GM12865 (cell line): ENCODE measurements around the gene CLDN2.
"Not testable (repeated sequence)": the region's sequence is repeated elsewhere in the genome, so short reads cannot be mapped to it uniquely, and the experiment has no call there.

ENCODE experiments used
- DNase-seq: peaks from one replicate; pipeline ENCODE4 v3.0.0; 2010; ENCODE audit warnings: low read depth
- H3K4me3 ChIP-seq: 2 replicates; pipeline ENCODE4 v1.5.1; 2011; ENCODE audit warnings: mild to moderate bottlenecking, low read depth, low read length, control low read depth
- TF ChIP-seq, protein P1 (sequence below): IDR thresholded peaks from 2 replicates; pipeline ENCODE4 v1.5.1; 2011; ENCODE audit warnings: low read length, control low read depth, low read depth, inconsistent platforms; ENCODE audit not compliant: insufficient read depth; ENCODE audit errors: missing control alignments

Gene CLDN2, protein sequence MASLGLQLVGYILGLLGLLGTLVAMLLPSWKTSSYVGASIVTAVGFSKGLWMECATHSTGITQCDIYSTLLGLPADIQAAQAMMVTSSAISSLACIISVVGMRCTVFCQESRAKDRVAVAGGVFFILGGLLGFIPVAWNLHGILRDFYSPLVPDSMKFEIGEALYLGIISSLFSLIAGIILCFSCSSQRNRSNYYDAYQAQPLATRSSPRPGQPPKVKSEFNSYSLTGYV

GRCh38 chrX:106919932-106920452 lies at the start of gene CLDN2:
Gene CLDN2, plus strand, starts transcription at chrX:106920402. Its CDS starts 7,827 bp downstream, at chrX:106928229.
- TF ChIP-seq, protein P1, sequence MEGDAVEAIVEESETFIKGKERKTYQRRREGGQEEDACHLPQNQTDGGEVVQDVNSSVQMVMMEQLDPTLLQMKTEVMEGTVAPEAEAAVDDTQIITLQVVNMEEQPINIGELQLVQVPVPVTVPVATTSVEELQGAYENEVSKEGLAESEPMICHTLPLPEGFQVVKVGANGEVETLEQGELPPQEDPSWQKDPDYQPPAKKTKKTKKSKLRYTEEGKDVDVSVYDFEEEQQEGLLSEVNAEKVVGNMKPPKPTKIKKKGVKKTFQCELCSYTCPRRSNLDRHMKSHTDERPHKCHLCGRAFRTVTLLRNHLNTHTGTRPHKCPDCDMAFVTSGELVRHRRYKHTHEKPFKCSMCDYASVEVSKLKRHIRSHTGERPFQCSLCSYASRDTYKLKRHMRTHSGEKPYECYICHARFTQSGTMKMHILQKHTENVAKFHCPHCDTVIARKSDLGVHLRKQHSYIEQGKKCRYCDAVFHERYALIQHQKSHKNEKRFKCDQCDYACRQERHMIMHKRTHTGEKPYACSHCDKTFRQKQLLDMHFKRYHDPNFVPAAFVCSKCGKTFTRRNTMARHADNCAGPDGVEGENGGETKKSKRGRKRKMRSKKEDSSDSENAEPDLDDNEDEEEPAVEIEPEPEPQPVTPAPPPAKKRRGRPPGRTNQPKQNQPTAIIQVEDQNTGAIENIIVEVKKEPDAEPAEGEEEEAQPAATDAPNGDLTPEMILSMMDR, result no peak
- no peak for DNase-seq
- H3K4me3 ChIP-seq, result no peak within 1 kb of the TSS

DNA sequence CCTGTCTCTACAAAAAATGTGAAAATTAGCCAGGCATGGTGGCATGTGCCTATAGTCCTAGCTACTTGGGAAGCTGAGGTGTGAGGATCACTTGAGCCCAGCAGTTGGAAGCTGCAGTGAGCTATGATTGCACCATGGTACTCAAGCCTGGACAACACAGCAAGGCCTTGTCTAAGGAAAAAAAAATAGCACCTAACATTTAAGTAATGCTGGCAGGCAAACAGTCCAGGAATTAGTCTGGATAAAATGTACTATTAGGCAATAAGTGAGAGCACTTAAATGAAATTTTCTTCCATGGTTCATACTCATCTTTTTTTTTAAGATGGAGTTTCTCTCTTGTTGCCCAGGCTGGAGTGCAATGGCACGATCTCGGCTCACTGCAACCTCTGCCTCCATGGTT lies 47.4 kb upstream of the CLDN2 start:
- DNase-seq, H3K4me3 ChIP-seq: not testable (repeated sequence)

GRCh38 chrX:106874075-106874474 lies 46.1 kb upstream of the CLDN2 start:
- DNase-seq, result peak; percentile 3
- TF ChIP-seq, protein P1, result peak; percentile 18
- H3K4me3 ChIP-seq, result no peak overlapping the region

GRCh38 chrX:106875151-106875550 lies 45.1 kb upstream of the CLDN2 start:
- DNase-seq, result no peak
- TF ChIP-seq, protein P1, result no peak
- H3K4me3 ChIP-seq, result no peak overlapping the region

- DNase-seq, result no peak
- TF ChIP-seq, protein P1, result no peak
- no peak overlapping the region for H3K4me3 ChIP-seq
Observed at GRCh38 chrX:106889468-106889867, 30.7 kb upstream of the CLDN2 start.

GRCh38 chrX:106891762-106892460 lies 28.3 kb upstream of the CLDN2 start:
- TF ChIP-seq, protein P1, result no peak
- DNase-seq, result no peak
- no peak overlapping the region for H3K4me3 ChIP-seq

DNA sequence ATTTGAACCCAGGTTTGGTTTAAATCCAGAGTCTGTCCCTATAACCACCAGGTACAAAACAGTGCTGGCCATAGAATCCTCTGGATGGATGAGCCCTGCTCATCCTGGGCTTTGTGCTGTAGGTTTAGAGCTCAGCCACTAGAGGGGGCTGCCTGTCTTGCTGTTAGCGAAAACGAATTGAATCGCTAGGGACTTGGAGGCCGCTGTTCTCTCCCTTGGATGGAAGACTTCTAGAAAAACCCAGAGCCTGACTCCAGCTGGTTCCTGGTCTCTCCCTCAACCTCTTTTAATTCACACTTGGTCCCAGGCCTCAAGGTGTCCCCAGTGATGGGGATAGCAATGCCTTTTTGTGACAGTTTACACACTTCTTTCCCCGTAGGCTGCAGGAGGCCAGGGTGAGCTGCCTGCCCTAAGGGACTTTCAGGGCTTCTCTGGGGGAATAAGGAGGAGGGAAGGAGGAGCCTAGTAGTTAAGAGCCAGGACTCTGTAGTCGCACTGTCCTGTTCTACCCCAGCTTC lies 25.8 kb upstream of the CLDN2 start:
- DNase-seq, result peak; percentile 54
- TF ChIP-seq, protein P1, result peak; percentile 72

More for the DNA sequence above, 25.8 kb upstream of the CLDN2 start:
- no peak overlapping the region for H3K4me3 ChIP-seq
